HUES64 (cell line): ENCODE results near the gene TRAIP. TPM values are rescaled to one million over a fixed set of nuclear protein-coding genes. Genes with fewer than 3 reads are reported as not detected.
"Not testable (repeated sequence)": the region's sequence is repeated elsewhere in the genome, so short reads cannot be mapped to it uniquely, and the experiment has no call there.

Experiments
- H3K27ac ChIP-seq: 2 replicates; pipeline ENCODE4 v1.7.0; 2013; ENCODE audit warnings: low read depth, low read length, inconsistent platforms
- H3K27me3 ChIP-seq: 2 replicates; pipeline ENCODE4 v1.6.1; 2013; ENCODE audit warnings: mild to moderate bottlenecking, low read length; ENCODE audit not compliant: insufficient read depth
- H3K36me3 ChIP-seq: 2 replicates; pipeline ENCODE4 v1.6.1; 2013; ENCODE audit warnings: mild to moderate bottlenecking, low read length; ENCODE audit not compliant: insufficient read depth
- H3K4me1 ChIP-seq: 2 replicates; pipeline ENCODE4 v1.6.1; 2013; ENCODE audit warnings: mild to moderate bottlenecking, low read length, moderate library complexity; ENCODE audit not compliant: insufficient read depth
- H3K4me3 ChIP-seq: 2 replicates; pipeline ENCODE4 v1.5.1; 2013; ENCODE audit warnings: mild to moderate bottlenecking, low read length, moderate library complexity
- H3K9ac ChIP-seq: 2 replicates; pipeline ENCODE4 v1.6.1; 2013; ENCODE audit warnings: mild to moderate bottlenecking, low read depth, low read length
- H3K9me3 ChIP-seq: 2 replicates; pipeline ENCODE4 v1.6.1; 2013; ENCODE audit warnings: low read depth, low read length; ENCODE audit not compliant: insufficient read depth
- WGBS: fragments of 150-250, 120-280 bp; methylation state at CpG from one replicate; pipeline ENCODE4 v1.1.7; 2013; ENCODE audit warnings: missing lambda C conversion rate; 5-methylcytosine and 5-hydroxymethylcytosine counted together
- polyA plus RNA-seq, 2 experiments: library from polyadenylated mRNA; stranded (reverse); fragments of 50-300 nt; gene quantifications; one replicate each; pipeline ENCODE4 v1.2.3, GENCODE V29; 2013

Gene TRAIP
- 18.4 TPM for polyA plus RNA-seq (2013, experiment 1 of 2)
- polyA plus RNA-seq (2013, experiment 2 of 2), result 19.6 TPM

DNA sequence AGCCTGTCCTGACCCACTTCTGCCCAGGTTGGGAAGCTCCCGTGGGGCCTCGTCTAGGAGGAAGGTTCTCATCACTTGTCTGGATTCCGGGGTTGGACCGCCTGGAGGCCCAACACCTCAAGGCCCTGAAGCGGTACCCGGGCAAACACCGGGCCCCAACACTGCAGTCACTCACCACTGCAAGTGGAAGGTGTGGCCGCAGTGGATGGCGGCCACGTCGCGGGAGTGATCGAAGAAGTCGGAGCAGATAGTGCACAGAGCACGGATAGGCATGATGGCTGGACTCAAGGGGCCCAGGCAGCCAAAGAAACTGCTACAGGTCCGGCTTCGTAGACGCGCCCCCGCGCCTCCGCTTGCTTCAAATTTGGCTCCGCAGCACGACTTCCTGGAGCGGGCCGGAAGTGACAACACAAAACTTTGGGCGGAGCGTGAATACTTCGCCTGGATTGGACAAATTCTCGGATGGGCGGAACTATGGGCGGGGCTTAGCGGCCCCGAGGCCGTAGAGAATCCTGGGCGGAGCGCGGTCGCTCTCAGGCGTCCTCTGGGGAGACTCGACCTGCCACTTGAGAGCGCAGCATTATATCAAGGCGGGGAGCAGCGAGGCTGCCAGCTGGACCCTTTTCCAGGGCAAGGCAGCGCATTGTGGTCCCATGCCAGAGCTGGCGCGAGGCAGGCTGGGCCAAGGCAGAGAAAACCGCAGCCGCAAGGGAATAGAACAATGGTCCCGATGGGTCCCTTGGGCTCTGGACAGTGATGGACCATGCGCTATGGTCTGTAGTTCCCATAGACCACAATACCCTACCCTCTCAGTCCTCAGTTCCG, at the start of gene TRAIP:
TSS of gene TRAIP (minus strand) at position 384 of the 825 bp plus-strand sequence. CDS start at position 273, 111 bp downstream.
- Histone ChIP-seq H3K9me3 (no peaks in the 10 kb centered on the region), H3K27ac (peak within 1 kb of the TSS; percentile 61)
- 6% methylated on average over 52 of the region's 52 CpGs for WGBS

GRCh38 chr3:49904448-49904847, 48.1 kb upstream of the TRAIP start:
- H3K4me3 ChIP-seq, H3K27ac ChIP-seq, H3K9me3 ChIP-seq, H3K27me3 ChIP-seq, H3K36me3 ChIP-seq, H3K9ac ChIP-seq: not testable (repeated sequence)
- peaks cover 18% of the 10 kb centered on the region for H3K4me1 ChIP-seq
- 95% methylated on average over 13 of the region's 13 CpGs for WGBS

More for the DNA sequence above, at the start of gene TRAIP:
- peak within 1 kb of the TSS; percentile 78 for H3K9ac ChIP-seq
- peak within 1 kb of the TSS; percentile 76 for H3K4me3 ChIP-seq
- peaks cover 20% of the 10 kb centered on the region for H3K36me3 ChIP-seq
- no peaks in the 10 kb centered on the region for H3K27me3 ChIP-seq
- H3K4me1 ChIP-seq, result 0 out of 2 replicates have a peak, but pooled peaks cover 7% of the 10 kb centered on the region

DNA sequence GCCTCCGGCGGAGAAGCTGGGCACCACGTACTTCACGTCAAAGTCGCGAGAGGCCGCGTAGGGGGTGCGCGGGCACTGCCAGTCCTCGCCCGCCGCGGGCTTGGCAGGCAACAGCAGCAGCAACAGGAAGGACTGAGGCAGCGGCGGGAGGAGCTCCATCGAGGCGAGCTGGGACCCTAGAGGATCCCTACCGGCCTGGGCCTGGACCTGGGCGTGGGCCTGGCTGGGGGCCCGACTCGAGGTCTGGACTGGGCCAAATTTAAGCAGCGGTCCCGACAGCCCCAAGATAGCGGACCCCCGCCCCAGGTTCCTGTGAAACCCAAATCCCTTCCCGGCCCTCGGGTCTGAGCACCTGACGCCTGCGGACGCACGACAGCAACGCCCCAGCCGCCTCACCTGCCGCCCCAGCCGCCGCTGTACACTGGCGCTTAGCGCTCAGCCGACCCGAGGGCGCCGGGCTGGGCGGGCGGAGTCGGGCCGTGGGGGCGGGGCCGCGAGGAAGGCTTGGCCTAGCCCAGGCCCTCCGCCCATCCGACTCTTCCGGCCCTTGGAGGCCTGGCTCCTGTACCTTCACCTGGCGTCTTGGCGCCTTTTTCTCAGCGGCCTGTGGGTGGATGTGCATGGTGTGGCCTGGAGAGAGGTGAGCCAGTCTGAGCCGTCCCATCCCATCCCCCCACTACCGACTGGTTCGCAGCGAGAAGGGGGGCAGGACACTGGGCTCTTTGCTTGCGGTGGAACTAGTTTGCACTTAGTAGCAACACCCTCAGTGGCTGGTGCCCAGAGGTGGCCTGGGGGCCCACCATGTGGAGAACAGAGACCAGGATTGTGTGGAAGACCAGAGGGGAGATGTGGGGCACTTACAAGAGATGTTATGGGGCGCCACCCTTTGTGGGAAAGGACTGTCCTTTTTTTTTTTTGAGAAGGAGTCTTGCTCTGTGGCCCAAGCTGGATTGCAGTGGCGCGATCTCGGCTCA, 47.4 kb upstream of the TRAIP start, which contains the start of gene MST1R:
TSS of gene MST1R (minus strand) at position 423 of the 974 bp plus-strand sequence. CDS start at position 159, 264 bp downstream.
- peak within 1 kb of the TSS; percentile 51; the same call in 1 of the 2 replicates for H3K9ac ChIP-seq
- no peaks in the 10 kb centered on the region for H3K36me3 ChIP-seq
- 40% methylated on average over 62 of the region's 65 CpGs for WGBS
- H3K4me3 ChIP-seq, result peak within 1 kb of the TSS; percentile 37
- peak within 1 kb of the TSS; percentile 54; the same call in 1 of the 2 replicates for H3K27ac ChIP-seq
- H3K27me3 ChIP-seq, result no peaks in the 10 kb centered on the region
- H3K9me3 ChIP-seq, result no peaks in the 10 kb centered on the region
- H3K4me1 ChIP-seq, result peaks cover 18% of the 10 kb centered on the region

DNA sequence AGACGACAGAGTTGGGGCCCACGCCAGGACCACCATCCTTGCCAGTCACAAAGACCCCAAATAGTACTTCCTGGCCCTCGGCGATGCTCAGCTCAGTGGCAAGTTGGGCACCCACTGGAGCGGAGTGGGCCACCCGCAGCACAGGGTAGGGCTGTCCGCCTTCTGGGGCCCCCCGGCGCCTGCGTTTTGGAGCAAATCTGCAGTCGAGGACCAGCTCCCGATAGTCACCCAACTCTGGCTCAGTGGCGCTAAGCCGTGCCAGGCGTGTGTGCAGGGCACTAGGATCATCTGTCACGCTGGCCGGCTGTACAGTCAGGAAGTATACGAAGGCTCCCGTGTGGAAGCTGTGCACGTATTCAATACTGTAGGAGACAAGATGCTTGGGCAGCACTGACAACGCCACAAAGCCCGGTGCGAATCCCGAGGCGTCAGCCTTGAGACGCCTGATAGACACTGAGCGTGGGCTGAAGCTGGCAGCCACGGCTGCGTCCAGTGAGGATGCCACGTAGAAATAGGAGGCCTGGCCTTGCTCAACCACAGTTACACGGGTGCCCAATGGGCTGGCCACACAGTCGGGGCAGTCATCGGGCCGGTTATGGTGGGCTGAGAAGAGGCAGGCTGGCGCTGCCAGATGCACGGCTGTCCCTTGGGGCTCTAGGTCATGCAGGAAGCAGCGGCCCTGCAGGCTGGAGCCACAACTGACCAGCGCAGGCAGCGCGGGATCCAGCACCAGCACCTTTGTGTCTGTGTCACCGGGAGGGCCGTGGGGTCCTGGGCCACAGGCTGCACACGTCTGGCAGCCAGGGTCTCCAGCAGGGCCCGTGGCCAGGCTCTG, 46.4 kb upstream of the TRAIP start:
- WGBS, result 94% methylated on average over 44 of the region's 44 CpGs
- Histone ChIP-seq H3K36me3 (no peaks in the 10 kb centered on the region), H3K27me3 (no peaks in the 10 kb centered on the region), H3K27ac (no peak overlapping the region), H3K4me3 (no peak overlapping the region), H3K9me3 (no peaks in the 10 kb centered on the region), H3K4me1 (peaks cover 13% of the 10 kb centered on the region), H3K9ac (no peak overlapping the region)

GRCh38 chr3:49901366-49902339, 45.3 kb upstream of the TRAIP start:
- Histone ChIP-seq H3K27me3 (no peaks in the 10 kb centered on the region), H3K9ac (no peak overlapping the region), H3K36me3 (no peaks in the 10 kb centered on the region), H3K27ac (no peak overlapping the region), H3K4me1 (peaks cover 13% of the 10 kb centered on the region), H3K9me3 (no peaks in the 10 kb centered on the region), H3K4me3 (no peak overlapping the region)
- WGBS, result 76% methylated on average over 8 of the region's 11 CpGs

DNA sequence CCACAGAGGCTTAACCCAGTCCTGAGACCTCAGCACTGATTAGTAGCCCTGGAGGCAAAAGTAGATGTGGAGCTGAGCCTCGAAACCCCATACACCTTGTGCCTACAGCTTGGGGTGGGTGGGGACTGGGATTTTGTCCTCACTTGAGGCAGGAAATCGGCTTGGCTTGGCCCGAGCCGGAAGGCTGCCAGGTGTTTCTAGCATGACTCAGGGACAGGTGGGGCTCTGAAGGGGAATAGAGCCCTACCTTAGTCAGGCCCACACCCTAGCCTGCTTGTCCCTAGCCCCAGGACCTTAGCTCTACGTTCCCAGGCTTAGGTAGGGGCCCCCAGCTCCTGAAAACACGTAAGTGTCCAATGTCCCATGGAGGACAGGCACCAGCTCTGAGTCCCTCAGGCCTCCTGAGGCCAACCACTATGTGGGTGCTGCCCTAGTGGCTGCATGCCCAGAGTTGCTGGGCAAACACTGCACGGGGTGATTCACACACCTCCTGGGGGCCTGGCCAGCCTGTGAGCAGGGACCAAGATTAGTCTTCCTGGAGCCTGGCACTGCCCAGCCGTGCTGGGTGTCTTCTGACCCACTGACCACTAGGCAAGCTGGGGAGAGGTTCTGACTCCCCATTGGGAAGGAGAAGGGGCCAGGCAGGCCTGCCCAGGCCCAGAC, 44.3 kb upstream of the TRAIP start:
- H3K27me3 ChIP-seq, result no peaks in the 10 kb centered on the region
- peaks cover 4% of the 10 kb centered on the region for H3K4me1 ChIP-seq
- H3K27ac ChIP-seq, result no peak overlapping the region
- no peaks in the 10 kb centered on the region for H3K9me3 ChIP-seq
- H3K4me3 ChIP-seq, result no peak overlapping the region
- no peaks in the 10 kb centered on the region for H3K36me3 ChIP-seq
- no peak overlapping the region for H3K9ac ChIP-seq
- WGBS, result 81% methylated on average over 8 of the region's 8 CpGs

- H3K27ac ChIP-seq, result no peak overlapping the region
- no peak overlapping the region for H3K4me3 ChIP-seq
Observed at GRCh38 chr3:49899815-49900214, 43.5 kb upstream of the TRAIP start.

GRCh38 chr3:49898991-49899390, 42.6 kb upstream of the TRAIP start:
- Histone ChIP-seq H3K9me3 (no peaks in the 10 kb centered on the region), H3K9ac (no peak overlapping the region), H3K4me3 (no peak overlapping the region), H3K27ac (no peak overlapping the region), H3K27me3 (no peaks in the 10 kb centered on the region), H3K4me1 (peaks cover 2% of the 10 kb centered on the region; the same call in 1 of the 2 replicates), H3K36me3 (no peaks in the 10 kb centered on the region)
- WGBS, result 84% methylated on average over 6 of the region's 6 CpGs

More at GRCh38 chr3:49899815-49900214, 43.5 kb upstream of the TRAIP start:
- WGBS, result 65% methylated on average over 5 of the region's 5 CpGs
- Histone ChIP-seq H3K9ac (no peak overlapping the region), H3K4me1 (peaks cover 4% of the 10 kb centered on the region; the same call in 1 of the 2 replicates), H3K36me3 (no peaks in the 10 kb centered on the region), H3K9me3 (no peaks in the 10 kb centered on the region), H3K27me3 (no peaks in the 10 kb centered on the region)

GRCh38 chr3:49896345-49896744, 40.0 kb upstream of the TRAIP start:
- Histone ChIP-seq H3K27ac (no peak overlapping the region), H3K36me3 (no peaks in the 10 kb centered on the region), H3K9me3 (no peaks in the 10 kb centered on the region), H3K4me1 (no peaks in the 10 kb centered on the region), H3K9ac (no peak overlapping the region), H3K4me3 (no peak overlapping the region), H3K27me3 (no peaks in the 10 kb centered on the region)
- WGBS, result 82% methylated on average over 5 of the region's 5 CpGs
